Brain microvascular endothelial cell (primary cell): ENCODE measurements around the gene PPP2R3A.
"Not testable (repeated sequence)": the region's sequence is repeated elsewhere in the genome, so short reads cannot be mapped to it uniquely, and the experiment has no call there.

ENCODE experiments used
- DNase-seq: peaks from one replicate; pipeline ENCODE4 v3.0.0-alpha.2; 2020
- H3K27ac ChIP-seq: fragments of 250-450 bp; sonication (Bioruptor Pico); 2 replicates; pipeline ENCODE4 v1.5.1; 2020; ENCODE audit warnings: mild to moderate bottlenecking, moderate library complexity
- H3K27me3 ChIP-seq: fragments of 250-450 bp; sonication (Bioruptor Pico); replicated peaks from 2 replicates; pipeline ENCODE4 v1.5.1; 2020; ENCODE audit warnings: mild to moderate bottlenecking
- H3K36me3 ChIP-seq: fragments of 250-450 bp; sonication (Bioruptor Pico); replicated peaks from 2 replicates; pipeline ENCODE4 v1.5.1; 2020; ENCODE audit warnings: mild to moderate bottlenecking
- H3K4me3 ChIP-seq: 2 replicates; pipeline ENCODE4 v1.5.1; 2011; ENCODE audit warnings: low read depth, mild to moderate bottlenecking, control low read depth, low read length, moderate library complexity
- CTCF ChIP-seq: IDR thresholded peaks from 2 replicates; pipeline ENCODE4 v1.5.1; 2011; ENCODE audit warnings: low read depth, mild to moderate bottlenecking, moderate library complexity, low read length, control low read depth, inconsistent platforms; ENCODE audit errors: missing control alignments
- in situ Hi-C: cut with HindIII; loops from 2 replicates; pipeline ENCODE4 v1.10.0; 2017; ENCODE audit warnings: low sequenced_read_pairs, low pct_ligation_motif_present

Gene PPP2R3A

DNA sequence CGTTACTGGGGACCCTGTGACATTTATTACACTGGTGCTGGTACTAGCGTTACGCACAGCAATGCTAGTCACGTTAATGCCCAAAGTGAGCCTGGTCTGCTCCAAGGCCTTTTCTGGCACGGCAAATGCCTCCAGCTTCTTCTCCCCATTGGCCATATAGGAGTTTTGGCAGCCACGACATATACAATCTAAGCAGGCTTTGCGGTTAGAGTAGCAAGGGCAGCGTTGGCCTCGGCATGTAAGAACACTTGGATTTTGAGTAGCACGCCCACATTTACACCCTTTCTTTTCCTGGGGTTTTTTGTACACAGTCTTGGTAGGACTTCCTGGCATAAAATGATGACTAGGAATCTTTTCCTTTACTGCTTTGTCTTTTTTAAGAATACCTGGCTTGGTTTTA lies 185.7 kb downstream of the PPP2R3A start:
- in situ Hi-C loops, result no loop called here
- no peak for DNase-seq
- H3K27ac ChIP-seq, result no peak overlapping the region
- H3K4me3 ChIP-seq, result no peak overlapping the region
- no peaks in the 10 kb centered on the region for H3K27me3 ChIP-seq
- no peak for TF ChIP-seq CTCF
- H3K36me3 ChIP-seq, result peaks cover 15% of the 10 kb centered on the region

- H3K4me3 ChIP-seq, result no peak overlapping the region
- DNase-seq, result no peak
- TF ChIP-seq CTCF, result no peak
- H3K36me3 ChIP-seq, result peaks cover 15% of the 10 kb centered on the region
- no peak overlapping the region for H3K27ac ChIP-seq
- in situ Hi-C loops, result no loop called here
- no peaks in the 10 kb centered on the region for H3K27me3 ChIP-seq
Measured at GRCh38 chr3:136152176-136152843, 186.8 kb downstream of the PPP2R3A start.

DNA sequence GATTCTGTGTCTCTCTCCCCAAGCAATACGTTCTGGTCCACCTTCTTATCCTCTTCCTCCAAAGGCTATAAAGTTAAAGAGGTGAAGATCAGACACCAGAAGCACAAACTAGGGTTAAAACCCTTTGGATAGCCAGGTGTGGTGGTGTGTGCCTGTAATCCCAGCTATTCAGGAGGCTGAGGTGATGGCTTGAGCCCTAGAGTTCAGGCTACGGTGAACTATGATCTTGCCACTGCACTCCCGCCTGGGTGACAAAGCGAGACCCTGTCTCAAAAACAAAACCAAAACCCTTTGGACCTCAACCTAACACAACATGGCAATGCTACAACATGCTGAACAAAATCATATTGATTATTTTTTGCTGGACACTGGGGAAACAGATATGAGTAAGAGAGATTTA lies 187.4 kb downstream of the PPP2R3A start:
- Histone ChIP-seq H3K27ac (no peak overlapping the region), H3K27me3 (no peaks in the 10 kb centered on the region), H3K36me3 (peaks cover 15% of the 10 kb centered on the region), H3K4me3 (no peak overlapping the region)
- in situ Hi-C loops, result no loop called here
- no peak for DNase-seq
- no peak for TF ChIP-seq CTCF

DNA sequence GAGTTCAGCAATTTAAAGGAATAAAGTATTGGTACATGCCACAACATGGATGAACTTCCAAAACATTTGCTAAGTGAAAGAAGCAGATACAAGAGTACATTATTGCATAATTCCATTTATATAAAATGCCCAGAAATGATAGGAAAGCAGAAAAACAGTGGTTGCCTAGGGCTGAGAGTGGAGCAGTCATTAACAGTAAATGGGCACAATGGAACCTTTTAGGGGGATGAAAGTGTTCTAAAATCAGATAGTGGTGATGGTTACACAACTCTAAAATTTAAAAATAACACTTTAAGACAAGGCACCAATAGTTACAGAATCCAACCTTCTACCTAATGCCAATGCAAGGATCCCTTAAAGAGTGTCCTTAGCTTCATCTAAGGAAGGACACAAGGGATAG lies 196.0 kb downstream of the PPP2R3A start:
- Histone ChIP-seq H3K27ac (no peak overlapping the region), H3K27me3 (no peaks in the 10 kb centered on the region), H3K36me3 (no peaks in the 10 kb centered on the region), H3K4me3 (no peak overlapping the region)
- no peak for TF ChIP-seq CTCF
- DNase-seq, result no peak
- in situ Hi-C loops, result no loop called here

DNA sequence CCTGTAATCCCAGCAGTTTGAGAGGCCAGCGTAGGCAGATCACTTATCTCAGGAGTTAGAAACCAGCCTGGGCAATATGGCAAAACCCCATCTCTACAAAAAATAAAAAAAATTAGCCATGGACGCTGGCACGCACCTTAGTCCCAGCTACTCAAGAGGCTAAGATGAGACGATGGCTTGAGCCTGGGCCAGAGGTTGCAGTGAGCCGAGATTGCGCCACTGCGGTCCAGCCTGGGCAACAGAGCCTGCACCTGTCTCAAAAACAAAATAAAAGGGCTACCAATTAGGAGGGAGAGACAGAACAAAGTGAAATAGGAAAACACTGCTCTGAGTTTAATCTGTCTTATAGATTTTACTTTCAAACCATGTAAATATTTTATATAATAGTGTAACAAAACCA lies 196.8 kb downstream of the PPP2R3A start:
- H3K36me3 ChIP-seq, result no peaks in the 10 kb centered on the region
- in situ Hi-C loops, result no loop called here
- H3K27ac ChIP-seq, result no peak overlapping the region
- DNase-seq, result no peak
- no peak overlapping the region for H3K4me3 ChIP-seq
- H3K27me3 ChIP-seq, result no peaks in the 10 kb centered on the region
- TF ChIP-seq CTCF, result no peak

- H3K27me3 ChIP-seq, H3K36me3 ChIP-seq, H3K27ac ChIP-seq, H3K4me3 ChIP-seq, in situ Hi-C loops, DNase-seq: not testable (repeated sequence)
Measured at GRCh38 chr3:136163607-136164006, 198.1 kb downstream of the PPP2R3A start.
